ENCODE results near the gene BOC.

Gene BOC

DNA sequence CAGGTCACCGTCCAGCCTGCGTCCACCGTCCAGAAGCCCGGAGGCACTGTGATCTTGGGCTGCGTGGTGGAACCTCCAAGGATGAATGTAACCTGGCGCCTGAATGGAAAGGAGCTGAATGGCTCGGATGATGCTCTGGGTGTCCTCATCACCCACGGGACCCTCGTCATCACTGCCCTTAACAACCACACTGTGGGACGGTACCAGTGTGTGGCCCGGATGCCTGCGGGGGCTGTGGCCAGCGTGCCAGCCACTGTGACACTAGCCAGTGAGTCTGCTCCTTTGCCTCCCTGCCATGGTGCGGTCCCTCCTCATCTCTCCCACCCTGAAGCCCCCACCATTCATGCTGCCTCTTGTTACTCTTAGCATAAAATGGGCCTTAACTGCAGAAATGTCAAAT, 39.2 kb downstream of the BOC start:
- no peak for DNase-seq

GRCh38 chr3:113251817-113252216, 40.5 kb downstream of the BOC start:
- DNase-seq = no peak

DNA sequence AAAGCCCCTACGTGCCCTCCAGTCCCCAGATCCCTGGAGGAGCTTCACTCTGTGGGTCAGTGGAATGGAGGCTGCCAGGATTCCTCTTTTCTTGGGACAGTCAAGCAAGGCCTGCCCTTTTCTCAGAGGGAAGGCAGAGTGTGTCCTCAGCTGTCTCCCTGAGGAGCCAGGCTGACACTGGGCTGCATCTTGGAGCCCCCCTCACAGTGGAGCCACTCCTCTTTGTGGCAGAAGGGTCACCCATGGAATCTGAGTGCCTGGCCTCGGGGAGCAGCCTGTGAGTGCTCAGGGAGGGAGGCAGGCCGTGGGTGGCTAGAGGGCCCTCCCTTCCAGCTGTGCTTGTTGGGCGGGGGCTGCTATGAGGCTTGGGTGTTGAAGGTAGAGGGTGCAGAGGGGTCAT, 41.2 kb downstream of the BOC start:
- DNase-seq = no peak

DNA sequence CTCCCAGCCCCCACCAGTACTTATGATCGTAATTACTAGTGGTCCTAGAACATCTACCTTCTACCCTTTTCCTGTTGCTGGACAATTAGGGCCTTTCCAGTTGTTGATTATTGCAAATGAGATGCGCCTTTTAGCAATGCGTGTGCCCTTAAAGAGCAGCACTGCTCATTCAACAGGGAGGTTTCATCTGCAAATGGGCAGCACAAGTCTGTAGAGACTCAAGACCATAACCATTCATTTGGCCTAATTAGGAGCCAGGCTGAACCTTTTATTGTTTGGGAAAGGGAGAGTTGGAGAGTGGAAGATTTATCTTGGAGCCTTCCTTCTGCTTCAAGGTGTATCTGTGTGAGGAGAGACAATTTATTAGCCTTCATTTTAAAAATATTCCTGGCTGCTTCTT, 42.3 kb downstream of the BOC start:
- DNase-seq = no peak

DNA sequence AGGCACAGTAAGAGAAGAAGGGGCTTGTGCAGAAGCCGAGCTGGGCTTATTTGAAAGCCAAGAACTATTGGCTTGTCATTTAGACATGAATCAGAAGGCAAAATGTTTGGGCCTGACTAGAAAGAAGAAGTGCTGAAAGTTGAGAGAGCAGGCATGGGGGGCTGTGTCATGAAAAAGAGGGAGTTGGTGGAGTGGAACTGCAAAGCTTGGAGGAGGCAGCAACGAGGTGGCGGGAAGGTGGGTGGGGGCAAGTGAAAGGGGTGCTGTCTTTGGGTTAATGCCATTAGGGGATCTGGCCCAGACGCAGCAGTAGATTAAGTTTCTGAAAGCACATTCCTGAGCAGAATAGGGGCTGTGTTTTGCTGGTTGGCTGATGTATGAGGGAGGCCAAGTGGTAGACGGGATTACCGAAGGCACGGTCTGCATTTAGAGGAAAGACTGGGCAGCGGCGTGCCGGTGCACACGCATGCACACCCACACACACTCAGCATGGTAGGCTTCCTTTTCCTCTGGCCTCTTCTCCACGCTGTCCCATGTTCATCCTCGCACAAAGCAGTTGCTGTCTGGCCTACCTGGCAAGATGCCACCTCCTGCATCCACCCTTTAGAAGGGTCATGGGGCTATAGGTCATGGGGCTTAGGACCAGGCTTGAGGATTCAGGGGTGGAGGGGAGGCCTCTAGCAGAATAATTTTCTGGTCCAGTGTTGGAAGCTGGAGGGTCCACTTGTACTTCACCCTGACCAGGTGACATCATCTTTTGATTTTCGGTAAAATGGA, 43.0 kb downstream of the BOC start:
- no peak for DNase-seq

DNA sequence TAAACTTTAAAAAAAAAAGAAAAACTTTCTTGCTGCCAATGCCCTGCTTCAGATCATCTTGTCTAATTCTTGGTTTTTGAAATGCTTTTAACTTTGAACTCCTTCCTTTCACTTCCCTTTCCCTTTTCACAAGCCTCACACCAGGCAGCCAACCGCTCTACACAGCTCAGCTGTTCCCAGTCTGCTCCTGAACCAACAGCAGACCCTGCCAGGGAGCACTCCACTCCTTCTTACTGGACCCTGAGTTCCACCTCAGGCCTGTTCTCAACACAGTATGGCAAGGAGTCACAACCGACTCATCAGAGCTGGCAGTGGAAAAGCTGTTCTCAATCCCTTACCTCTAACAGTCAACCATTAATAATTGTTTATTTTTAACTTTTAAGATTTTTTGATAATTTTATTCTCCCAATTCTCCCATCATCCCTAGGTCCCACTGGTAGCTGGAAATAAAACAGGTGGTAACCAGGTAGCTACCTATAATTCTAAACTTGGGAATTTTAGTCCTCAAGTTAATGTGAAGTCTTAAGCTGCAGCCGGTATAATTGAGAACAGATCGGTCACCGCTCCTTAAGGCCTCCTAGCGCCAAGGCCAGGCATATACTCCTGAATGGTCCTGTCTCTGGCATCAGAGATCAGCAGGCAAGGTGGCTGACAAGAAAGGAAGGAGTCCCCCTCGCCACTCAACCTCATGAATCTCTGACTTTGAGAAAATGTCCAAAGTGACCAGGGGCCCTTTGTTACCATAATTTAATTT, 43.9 kb downstream of the BOC start:
- no peak for DNase-seq

DNA sequence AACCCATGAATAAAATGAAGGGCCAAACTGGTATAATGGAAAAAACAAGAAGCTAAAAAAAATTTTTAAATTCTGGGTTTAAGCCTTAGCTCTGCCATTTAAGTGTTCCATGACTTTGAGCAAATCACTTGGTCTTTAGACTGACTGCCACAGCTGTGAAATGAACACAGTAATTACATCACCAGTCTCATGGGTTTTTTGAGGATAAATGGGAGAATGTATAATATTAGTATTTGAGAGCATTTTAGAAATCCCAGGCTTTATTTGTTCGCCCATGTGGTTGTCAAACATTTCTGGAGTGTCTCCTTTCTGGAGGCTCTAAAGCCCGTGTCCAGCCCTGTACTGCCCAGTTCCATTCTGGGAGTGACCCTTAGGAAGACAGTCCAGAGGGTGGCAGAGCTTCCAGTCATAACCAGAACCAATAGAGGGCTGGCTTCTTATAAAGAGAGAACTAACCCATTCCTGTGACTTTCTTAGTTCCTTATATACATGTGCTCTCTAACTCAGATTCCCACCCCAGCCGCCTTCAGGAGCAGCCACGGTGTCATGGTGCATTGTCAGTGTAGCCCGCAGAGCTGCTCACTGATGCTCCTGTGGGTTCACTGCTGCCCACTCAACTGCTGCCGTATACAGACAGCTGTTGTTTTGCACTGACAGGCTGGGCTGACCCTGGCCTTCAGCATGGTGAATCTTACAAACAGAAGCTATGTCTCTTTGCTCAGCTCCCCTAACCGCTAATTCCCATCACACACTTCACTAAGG, 44.7 kb downstream of the BOC start:
- DNase-seq = no peak

- DNase-seq = no peak
These were observed 47.0 kb downstream of the BOC start for GRCh38 chr3:113258361-113258760.

GRCh38 chr3:113259196-113259595, 47.8 kb downstream of the BOC start:
- DNase-seq = peak; percentile 15

- no peak for DNase-seq
These were observed 49.8 kb downstream of the BOC start for GRCh38 chr3:113261063-113261625.

DNA sequence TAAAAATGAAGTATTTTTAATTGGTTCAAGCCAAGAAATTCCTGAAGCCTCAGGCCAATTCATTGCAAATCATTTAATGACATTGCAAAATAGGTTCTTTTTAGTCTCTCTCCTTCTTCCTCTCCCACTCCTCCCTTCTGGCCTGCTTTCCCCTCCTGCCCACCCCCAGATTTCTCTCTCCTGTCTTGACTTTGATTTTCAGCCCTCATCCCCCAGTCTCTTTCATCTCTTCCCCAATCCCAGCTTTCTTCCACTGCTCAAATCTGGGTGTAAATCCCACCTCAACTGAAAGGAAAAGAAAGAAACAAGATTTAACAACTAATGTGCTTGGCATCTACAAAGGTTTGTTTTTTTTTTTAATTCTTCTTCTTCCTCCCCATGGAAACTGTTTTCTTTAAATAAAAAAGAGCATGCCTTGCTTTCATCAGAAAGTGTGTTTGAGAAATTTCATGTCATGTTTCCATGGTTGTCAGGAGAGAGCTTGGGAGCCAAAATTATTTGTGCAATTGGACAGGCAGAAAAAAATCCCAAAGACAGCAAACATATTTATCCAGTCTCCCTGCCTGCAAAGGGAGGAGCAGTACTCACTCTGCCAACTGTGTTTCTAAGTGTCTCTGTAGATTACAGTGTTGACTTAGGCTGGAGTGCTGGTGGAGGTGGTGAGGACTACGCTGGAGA, 50.4 kb downstream of the BOC start:
- DNase-seq = peak; percentile 5

GRCh38 chr3:113262304-113262665, 50.9 kb downstream of the BOC start:
- no peak for DNase-seq

DNA sequence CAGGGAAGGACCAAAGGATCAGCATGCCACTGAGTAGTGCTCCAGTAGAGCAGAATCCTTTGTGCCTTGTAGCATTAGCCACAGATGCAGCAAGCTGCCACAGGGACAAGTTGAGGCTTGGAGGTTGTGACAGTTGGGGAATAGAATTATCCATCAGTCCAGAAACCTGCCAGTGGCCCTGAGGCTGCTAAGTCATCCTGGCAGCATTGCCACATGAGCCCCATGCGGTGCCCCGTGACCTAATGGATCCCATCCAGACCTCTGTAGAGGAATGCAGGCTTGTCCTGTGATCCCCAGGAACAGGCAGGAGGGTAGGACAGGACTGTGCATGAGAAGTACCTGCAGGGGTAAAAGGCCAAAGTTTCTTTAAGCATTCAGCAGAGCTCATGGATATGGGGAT, 51.7 kb downstream of the BOC start:
- no peak for DNase-seq

- no peak for DNase-seq
These were observed 52.4 kb downstream of the BOC start for GRCh38 chr3:113263778-113264177.

GRCh38 chr3:113264283-113265131, 53.1 kb downstream of the BOC start:
- DNase-seq = peak; percentile 73

DNA sequence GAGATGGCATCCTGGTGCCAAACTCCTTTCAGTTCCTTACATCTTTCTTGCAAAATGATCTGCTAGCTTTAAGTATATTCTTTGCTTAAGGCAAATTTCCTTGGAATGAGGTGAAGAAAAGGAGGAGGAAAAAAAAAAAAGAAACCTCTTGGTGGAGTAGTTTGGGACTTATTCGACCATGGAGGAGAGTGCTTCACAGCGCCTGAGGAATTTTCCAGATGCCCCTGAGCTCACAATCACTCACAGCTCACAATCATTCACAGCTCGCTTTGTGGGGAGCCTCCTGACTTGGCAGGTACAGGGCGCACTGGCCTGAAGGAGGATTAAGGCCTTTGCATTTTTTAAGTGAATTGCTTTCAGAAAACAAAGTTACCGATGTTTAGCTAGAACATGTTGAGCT, 53.9 kb downstream of the BOC start:
- DNase-seq = peak; percentile 92

DNA sequence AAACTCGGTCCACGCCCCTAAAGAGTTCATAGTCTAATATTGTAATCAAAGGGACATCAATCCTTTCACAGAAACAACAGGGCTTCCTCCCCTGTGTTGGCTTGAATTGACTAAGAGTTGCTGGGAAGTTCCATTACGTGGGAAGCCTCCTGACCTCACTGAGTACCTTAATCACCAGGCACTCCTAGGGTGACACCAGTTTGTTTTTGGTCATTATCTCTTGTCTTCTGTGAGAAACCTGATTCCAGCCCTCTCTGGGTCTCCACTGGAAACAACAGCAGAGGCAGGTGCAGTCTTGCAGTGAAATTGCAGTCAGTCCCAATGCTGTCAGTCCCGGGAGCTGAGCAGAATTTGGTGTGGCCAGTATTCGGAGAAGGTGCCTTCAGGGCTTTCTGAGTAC, 55.4 kb downstream of the BOC start:
- DNase-seq = peak; percentile 8

GRCh38 chr3:113268311-113268710, 57.0 kb downstream of the BOC start:
- no peak for DNase-seq

DNA sequence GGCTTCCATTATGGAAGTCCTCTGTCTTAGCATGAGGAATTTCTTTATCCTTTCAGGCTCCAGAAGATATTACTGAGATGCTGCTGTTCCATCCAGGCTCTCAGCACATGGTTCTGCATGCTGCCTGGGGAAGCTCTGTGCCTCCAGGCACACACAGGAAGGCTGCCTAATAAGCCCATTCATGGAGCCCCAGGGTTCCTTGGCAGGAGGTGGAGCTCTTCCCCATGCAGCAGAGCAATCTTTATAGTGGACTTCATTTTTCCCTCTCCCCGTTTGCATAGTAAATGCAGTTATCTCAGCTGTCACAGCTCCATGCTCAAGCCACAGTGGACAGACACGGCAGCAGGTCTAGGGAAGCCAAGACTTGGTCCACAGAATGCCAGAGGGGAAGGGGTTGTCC, 57.6 kb downstream of the BOC start:
- no peak for DNase-seq

DNA sequence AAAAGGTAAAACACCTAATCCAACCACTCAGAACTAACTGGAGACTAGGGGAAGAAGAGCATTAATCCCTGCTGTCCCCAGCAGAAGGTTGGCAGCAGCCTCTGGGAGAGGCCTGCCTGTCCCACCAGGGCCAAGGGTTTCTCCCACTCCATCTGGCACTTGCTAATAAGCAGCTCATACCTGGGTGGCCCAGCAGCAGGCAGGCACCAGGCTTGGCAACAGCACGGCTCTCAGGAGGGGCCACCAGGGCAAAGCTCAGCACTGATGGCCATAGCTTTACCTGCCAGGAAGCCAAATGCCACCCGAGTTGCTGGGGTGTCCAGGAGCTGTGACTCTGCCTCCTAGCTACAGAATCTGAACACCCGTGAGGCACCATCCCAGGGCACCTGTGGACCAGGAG, 58.3 kb downstream of the BOC start:
- no peak for DNase-seq

GRCh38 chr3:113270068-113270467, 58.7 kb downstream of the BOC start:
- DNase-seq = no peak

- no peak for DNase-seq
These were observed 59.4 kb downstream of the BOC start for GRCh38 chr3:113270786-113271185.

All from DMS79 treated with DMSO at 0.1 percent for 48 hours (cell line).